CD4-positive, alpha-beta T cell treated with Interferon gamma for 1 hour (primary cell): ENCODE results near the gene MCEMP1.
A peak's percentile ranks its signal among the peaks of the same experiment; 100 is the strongest.

Experiments used
- DNase-seq: peaks from one replicate; pipeline ENCODE4 v3.0.0-alpha.2; 2020

Gene MCEMP1

DNA sequence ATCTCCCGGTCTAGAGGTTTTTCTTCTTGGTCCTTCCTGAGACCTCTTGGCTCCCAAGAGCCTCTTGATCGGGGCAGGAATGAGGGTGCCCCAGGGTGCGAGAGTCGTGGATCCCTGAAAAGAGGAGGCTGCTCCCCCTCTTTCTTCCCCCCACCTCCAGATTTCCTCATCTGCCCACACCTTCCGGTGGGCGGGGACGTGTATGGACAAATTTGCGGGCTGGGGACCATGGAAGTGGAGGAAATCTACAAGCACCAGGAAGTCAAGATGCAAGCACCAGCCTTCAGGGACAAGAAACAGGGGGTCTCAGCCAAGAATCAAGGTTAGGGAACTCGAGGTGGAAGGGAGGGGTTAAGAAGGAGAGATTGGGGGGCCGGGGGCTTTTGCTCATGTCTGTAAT lies at the start of gene MCEMP1:
TSS of gene MCEMP1 (plus strand) at position 237 of the 400 bp plus-strand sequence. CDS start at position 268, 31 bp downstream.
- DNase-seq: no peak

DNA sequence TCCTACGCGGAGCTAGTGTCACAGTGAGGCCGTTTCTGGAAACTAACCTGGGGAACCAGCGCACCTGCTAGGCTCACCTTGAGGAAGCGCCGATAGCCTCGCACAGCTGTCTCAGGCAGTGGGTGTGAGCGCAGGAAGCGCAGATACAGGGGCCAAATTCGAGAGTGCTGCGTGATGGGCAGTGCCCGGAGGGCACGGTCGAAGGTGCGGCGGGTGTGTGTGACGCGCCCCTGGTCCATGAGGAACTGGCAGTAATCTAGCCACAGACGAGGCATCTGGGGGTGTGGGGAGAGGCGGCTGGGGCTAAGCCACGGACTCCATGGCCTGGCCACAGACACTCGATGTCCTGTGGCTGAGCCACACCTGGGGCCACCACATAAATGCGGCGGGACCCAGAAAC lies 49.7 kb upstream of the MCEMP1 start:
- DNase-seq: no peak

- no peak for DNase-seq
Observed at GRCh38 chr19:7628589-7629311, 48.1 kb upstream of the MCEMP1 start.

- peak; percentile 98 for DNase-seq
Observed at GRCh38 chr19:7629347-7630054, 47.4 kb upstream of the MCEMP1 start, which contains the start of the genes PET100 and XAB2. TSS of gene PET100 (plus strand) at chr19:7629793. CDS start at chr19:7629834, 41 bp downstream. TSS of gene XAB2 (minus strand) at chr19:7629545. CDS start at chr19:7629527, 18 bp downstream.

- DNase-seq: no peak
Observed at GRCh38 chr19:7631577-7631976, 45.3 kb upstream of the MCEMP1 start.

GRCh38 chr19:7632340-7633203 lies 44.3 kb upstream of the MCEMP1 start:
- DNase-seq: no peak

DNA sequence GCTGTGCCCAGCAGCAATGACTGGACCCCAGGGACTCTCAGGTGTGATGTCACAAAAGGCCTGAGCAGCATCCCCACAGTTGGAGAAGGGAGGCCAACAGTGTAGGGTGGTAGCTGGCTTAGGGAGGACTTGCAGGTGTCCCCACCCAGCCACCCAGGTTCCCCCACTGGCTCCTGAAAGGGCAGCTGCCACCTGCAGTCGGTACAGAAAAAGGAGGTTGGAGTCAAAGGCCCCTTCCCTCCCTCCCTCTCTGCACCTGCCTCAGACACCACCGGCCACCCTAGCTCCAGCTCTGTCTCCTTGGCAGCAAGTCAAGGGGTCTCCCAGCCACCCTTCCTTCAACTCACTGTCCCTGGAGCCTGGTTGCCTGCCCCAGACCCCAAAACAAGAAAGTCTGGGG lies 43.2 kb upstream of the MCEMP1 start, which contains the start of gene PCP2:
TSS of gene PCP2 (minus strand) at position 22 of the 400 bp plus-strand sequence. CDS start 262 bp downstream, outside the sequence.
- DNase-seq: no peak

- no peak for DNase-seq
Observed at GRCh38 chr19:7635670-7636069, 41.2 kb upstream of the MCEMP1 start.

DNA sequence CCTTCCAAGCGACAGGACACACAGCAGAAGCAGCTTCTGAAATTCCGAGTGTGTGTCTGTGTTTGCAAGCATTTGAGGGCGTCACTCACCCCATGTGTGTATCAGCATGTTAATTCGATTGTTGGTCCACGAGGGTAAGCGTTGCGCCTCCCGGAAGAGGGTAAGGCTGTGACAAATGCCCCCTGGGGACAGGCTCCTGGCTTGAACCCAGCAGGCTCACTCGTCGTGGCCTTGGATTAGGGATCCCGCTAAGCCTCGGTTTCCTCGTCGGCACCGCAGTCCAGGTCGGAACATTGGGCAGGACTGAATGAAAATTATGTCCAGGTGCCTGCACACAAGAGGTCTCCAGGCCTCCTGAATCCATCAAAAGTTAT lies 40.6 kb upstream of the MCEMP1 start:
- DNase-seq: no peak

DNA sequence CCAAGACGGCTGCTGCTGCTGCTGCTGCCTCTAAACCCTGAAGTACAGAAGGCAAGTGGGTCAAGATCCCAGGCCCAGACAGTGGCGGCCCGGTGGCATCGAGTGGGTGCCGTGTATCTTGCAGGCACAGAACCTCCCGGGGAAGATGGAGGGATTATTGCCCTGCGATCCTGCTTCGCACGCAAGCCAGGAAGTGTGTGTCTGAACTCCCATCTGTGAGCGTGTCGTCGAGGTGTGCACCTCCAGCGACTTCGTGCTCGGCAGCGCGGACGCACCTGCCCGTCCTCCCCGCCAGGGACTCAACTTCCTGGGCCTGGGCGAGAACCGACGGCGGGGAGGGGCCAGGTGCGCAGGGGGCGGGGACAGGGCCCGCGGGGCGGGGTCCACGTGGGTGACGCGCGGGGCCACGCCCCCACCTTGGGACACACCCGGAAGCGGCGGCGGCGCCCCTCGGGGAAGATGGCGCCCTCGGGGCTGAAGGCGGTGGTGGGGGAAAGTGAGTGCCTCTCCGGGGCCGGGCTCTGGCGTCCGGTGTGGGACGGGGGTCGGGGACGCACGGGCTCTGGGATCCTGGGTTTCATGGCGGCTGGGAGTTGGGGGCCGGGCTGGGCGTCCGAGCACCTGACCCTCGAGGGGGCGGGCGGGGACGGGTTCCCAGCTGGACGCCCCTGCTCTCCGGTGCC lies 40.1 kb upstream of the MCEMP1 start, which contains the start of gene STXBP2:
TSS of gene STXBP2 (plus strand) at position 420 of the 683 bp plus-strand sequence. CDS start at position 460, 40 bp downstream.
- peak; percentile 90 for DNase-seq

- DNase-seq: peak; percentile 65
Observed at GRCh38 chr19:7637374-7638256, 39.3 kb upstream of the MCEMP1 start.

GRCh38 chr19:7638802-7639465 lies 38.0 kb upstream of the MCEMP1 start:
- no peak for DNase-seq

DNA sequence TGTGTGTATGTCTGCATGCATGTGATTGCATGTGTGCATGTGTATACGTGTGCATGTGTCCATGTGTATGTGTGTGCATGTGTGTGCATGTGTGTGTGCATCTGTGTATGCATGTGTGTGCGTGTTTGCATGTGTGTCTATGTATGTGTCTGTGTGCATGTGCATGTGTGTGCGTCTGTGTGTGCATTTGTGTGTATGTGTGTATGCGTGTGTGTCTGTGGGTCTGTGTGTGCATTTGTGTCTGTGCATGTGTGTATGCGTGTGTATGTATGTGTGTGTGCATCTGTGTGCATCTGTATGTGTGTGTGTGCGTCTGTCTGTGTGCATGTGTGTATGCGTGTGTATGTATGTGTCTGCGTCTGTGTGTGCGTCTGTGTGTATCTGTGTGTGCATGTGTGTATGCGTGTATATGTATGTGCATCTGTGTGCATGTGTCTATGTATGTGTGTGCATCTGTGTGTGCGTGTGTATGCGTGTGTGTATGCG lies 37.0 kb upstream of the MCEMP1 start:
- DNase-seq: no peak

- DNase-seq: no peak
Observed at GRCh38 chr19:7640803-7641202, 36.1 kb upstream of the MCEMP1 start.

- no peak for DNase-seq
Observed at GRCh38 chr19:7641290-7642276, 35.3 kb upstream of the MCEMP1 start.

DNA sequence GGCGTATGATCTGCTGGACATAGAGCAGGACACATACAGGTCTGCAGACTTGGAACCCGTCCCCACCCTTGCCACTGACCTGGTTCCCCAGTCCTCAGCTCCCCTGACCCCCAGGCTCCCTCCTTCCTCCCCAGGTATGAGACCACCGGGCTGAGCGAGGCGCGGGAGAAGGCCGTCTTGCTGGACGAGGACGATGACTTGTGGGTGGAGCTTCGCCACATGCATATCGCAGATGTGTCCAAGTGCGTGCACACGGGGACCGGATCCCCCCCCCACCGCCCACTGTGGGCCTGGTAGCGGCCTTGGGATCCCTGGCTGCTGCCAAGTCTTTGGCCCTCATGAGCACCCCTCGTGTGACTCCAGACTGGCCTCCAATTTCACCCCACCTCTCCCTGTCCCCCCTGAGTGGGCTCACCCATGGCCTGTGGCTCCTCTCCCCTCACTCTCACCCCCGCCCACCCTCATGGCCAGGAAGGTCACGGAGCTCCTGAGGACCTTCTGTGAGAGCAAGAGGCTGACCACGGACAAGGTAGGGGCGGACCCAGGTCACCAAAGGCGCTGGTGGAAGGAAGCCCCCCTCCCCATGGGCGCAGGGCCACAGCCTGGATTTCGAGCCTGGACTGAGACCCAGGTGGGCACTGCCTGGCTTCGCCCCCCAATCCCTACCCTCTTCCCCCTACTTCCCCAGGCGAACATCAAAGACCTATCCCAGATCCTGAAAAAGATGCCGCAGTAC lies 34.4 kb upstream of the MCEMP1 start:
- DNase-seq: no peak

DNA sequence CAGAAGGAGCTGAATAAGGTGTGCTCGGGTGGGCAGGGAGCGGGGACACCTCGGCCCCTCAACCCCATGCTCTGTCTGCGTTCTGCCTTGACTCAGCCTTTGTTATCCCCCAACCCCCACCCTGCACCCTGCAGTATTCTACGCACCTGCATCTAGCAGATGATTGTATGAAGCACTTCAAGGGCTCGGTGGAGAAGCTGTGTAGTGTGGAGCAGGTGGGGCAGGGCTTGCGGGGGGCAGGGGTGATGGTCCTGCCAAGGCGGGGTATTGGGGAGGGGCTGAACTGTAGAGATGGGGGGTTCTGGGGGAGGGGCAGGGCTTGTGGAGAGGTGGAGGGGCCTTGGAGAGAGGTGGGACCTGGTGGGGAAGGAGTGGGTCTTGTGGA lies 33.9 kb upstream of the MCEMP1 start:
- no peak for DNase-seq
